GM23338 (cell line): ENCODE data around the gene SAFB2.

Experiments used
- CTCF ChIP-seq, 2 experiments: fragments of 200-600 bp in 1 of 2; sonication (generic) in 1 of 2; conservative IDR thresholded peaks; 2 replicates each; pipeline versions ENCODE4 v1.5.1 to v1.6.1; 2016 to 2017; ENCODE audit warnings: antibody characterized with exemption in 2 of 2, low read depth in 2 of 2, mild to moderate bottlenecking in 2 of 2, moderate library complexity in 1 of 2
- POLR2AphosphoS5 ChIP-seq: IDR thresholded peaks from 2 replicates; pipeline ENCODE4 v1.6.1; 2016; ENCODE audit warnings: antibody characterized with exemption, low read depth
- REST ChIP-seq: IDR thresholded peaks from one replicate; pipeline ENCODE4 v1.6.1; 2018; ENCODE audit warnings: antibody characterized with exemption; ENCODE audit not compliant: unreplicated experiment

DNA sequence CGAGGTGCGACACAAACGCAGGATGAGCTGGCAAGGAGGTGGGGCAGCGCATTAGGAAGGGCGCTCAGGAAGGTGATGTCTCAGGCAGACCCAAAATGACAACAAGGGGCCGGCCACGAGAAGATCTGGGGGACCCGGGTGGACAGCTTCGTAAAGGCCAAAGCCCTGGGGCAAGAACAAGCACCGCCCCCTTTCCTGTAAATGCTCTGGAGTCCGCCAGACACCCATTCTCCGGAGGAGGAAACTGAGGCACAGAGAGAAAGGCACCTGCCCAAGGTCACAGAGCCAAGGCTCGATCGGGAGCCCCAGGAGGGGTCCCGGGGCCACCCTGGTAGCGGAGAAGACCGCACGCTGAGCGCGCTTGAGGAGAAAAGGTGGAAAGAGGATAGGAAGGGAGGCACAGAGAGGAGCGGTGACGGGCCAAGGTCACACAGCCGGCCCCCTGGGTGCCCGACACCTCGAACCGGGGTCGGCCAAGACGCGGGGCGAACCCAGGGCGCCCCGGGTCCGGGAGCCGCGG is 571 bp downstream of the SAFB2 start:
- TF ChIP-seq CTCF (conservative IDR thresholded peaks at IDR 0.05; ENCODE audit: low read depth in 2 of 2) (no peak), POLR2AphosphoS5 (no peak), REST (no peak)
